ENCODE measurements around the gene CDC14A.

GRCh38 chr1:100377590-100378361 lies 25.5 kb downstream of the CDC14A start:
- TF ChIP-seq POLR2AphosphoS5 (IDR thresholded peaks at IDR 0.05) (no peak), POLR2A (IDR thresholded peaks at IDR 0.05) (no peak)
